A673 (cell line): ENCODE measurements around the gene BRCA1. TPM values are rescaled to one million over a fixed set of nuclear protein-coding genes. Genes with fewer than 3 reads are reported as not detected.
"Not testable (repeated sequence)": the region's sequence is repeated elsewhere in the genome, so short reads cannot be mapped to it uniquely, and the experiment has no call there.

Experiments used
- BruUV-seq: library from RNA; stranded (reverse); fragments of 400-500 nt; replicated peaks from 2 replicates; lab custom pipeline; 2021; lab: Mats Ljungman, UMichigan
- CTCF ChIA-PET: fragments of 300-600 bp; sonication (Branson Sonifier 250); formaldehyde crosslinking; loops from one replicate; lab custom pipeline; 2022; ENCODE audit warnings: antibody characterized with exemption; lab: Charles Lee
- POLR2A ChIA-PET: fragments of 300-600 bp; sonication (Branson Sonifier 250); formaldehyde crosslinking; loops from one replicate; lab custom pipeline; 2022; ENCODE audit warnings: antibody characterized with exemption; ENCODE audit not compliant: low non-redundant PET; lab: Charles Lee
- DNase-seq: peaks from one replicate; pipeline ENCODE4 v3.0.0-alpha.2; 2015; ENCODE audit warnings: low spot score
- H3K27ac ChIP-seq: fragments of 200-600 bp; sonication (generic); 2 replicates; pipeline ENCODE4 v1.5.1; 2016; ENCODE audit warnings: mixed run types, low read depth, mild to moderate bottlenecking, mixed read lengths, antibody characterized with exemption, low read length; ENCODE audit not compliant: poor library complexity, severe bottlenecking
- H3K27me3 ChIP-seq: fragments of 200-600 bp; sonication (generic); replicated peaks from 2 replicates; pipeline ENCODE4 v1.6.1; 2017; ENCODE audit warnings: mixed run types, low read depth, mild to moderate bottlenecking, mixed read lengths, antibody characterized with exemption, low read length; ENCODE audit not compliant: insufficient read depth, poor library complexity
- H3K36me3 ChIP-seq: fragments of 200-600 bp; sonication (generic); 2 replicates; pipeline ENCODE4 v1.6.1; 2016; ENCODE audit warnings: mixed run types, mild to moderate bottlenecking, mixed read lengths, antibody characterized with exemption, low read length; ENCODE audit not compliant: insufficient read depth, poor library complexity, severe bottlenecking
- H3K4me1 ChIP-seq: fragments of 200-600 bp; sonication (generic); 2 replicates; pipeline ENCODE4 v1.6.1; 2017; ENCODE audit warnings: mixed run types, mild to moderate bottlenecking, mixed read lengths, antibody characterized with exemption, low read length; ENCODE audit not compliant: insufficient read depth, poor library complexity, severe bottlenecking
- H3K4me3 ChIP-seq: fragments of 200-600 bp; sonication (generic); 2 replicates; pipeline ENCODE4 v1.5.1; 2016; ENCODE audit warnings: low read depth, mixed run types, mild to moderate bottlenecking, mixed read lengths, low read length; ENCODE audit not compliant: poor library complexity, severe bottlenecking
- H3K9me3 ChIP-seq: fragments of 200-600 bp; sonication (generic); 2 replicates; pipeline ENCODE4 v1.6.1; 2016; ENCODE audit warnings: mixed run types, low read depth, mild to moderate bottlenecking, mixed read lengths, antibody characterized with exemption, low read length; ENCODE audit not compliant: poor library complexity, severe bottlenecking
- EZH2 ChIP-seq: fragments of 200-600 bp; sonication (generic); IDR thresholded peaks from 2 replicates; pipeline ENCODE4 v1.6.1; 2017; ENCODE audit warnings: borderline replicate concordance, low read depth, mild to moderate bottlenecking, mixed read lengths, antibody characterized with exemption, low read length; ENCODE audit not compliant: poor library complexity, severe bottlenecking
- intact Hi-C: fragments of 100-400 bp; cut with micrococcal nuclease; formaldehyde crosslinking; loops from one replicate; pipeline ENCODE4 v1.10.0; 2022; ENCODE audit not compliant: unreplicated experiment
- total RNA-seq: library from RNA; stranded (reverse); gene quantifications from 2 replicates; pipeline ENCODE4 v1.2.3, GENCODE V29; 2021
- TF ChIP-seq, protein P1 (sequence below): fragments of 300-800, 200-600 bp; sonication (generic); conservative IDR thresholded peaks from 2 replicates; pipeline ENCODE4 v1.5.1; 2017; ENCODE audit warnings: low read depth, mild to moderate bottlenecking, antibody characterized with exemption, low read length, moderate library complexity, mixed read lengths

The BRCA1 gene
- total RNA-seq, 1 experiment from 2014 or later: 24.2 TPM

DNA sequence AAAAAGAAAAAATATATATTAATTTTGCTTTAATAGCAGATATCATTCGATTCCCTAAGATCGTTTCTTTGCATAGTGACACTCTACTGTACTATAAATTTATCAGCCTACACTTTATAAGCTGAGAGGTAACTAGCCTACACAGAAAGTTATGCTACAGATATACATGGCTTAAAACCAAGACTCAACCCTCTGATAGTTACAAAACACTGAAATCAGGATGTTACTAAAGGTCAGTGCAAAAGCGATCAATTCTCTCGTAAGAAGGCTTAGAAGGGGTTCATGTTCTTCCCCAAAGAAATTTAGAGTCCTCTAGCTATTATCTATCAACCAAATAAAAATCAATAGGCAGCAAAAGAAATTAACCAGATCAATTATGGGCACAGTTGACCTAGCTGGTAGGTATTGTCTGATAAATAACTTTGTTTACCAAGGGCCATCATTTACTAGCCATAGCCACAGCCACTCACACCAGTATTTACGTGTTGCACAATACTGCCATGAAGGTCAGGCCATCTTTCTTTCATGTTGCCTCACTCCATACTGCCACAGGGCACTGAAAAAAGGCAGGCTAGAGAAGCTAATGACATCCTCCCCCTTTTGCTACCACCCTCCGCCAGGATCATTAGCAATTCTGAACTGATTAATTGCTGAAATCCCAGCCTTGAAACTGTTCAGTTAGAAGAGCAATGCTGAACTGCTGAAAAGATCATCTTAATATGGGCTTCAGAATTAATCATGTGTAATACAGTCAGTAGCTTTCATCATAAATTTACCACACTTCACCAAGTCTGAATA lies 56.4 kb downstream of the BRCA1 start:
- H3K9me3 ChIP-seq: no peaks in the 10 kb centered on the region
- no TSS peak for BruUV-seq
- H3K36me3 ChIP-seq: peaks cover 7% of the 10 kb centered on the region
- no peak overlapping the region for H3K4me3 ChIP-seq
- ChIA-PET CTCF (no interaction called here), POLR2A (no interaction called here)
- no peak for TF ChIP-seq EZH2
- TF ChIP-seq, protein P1, sequence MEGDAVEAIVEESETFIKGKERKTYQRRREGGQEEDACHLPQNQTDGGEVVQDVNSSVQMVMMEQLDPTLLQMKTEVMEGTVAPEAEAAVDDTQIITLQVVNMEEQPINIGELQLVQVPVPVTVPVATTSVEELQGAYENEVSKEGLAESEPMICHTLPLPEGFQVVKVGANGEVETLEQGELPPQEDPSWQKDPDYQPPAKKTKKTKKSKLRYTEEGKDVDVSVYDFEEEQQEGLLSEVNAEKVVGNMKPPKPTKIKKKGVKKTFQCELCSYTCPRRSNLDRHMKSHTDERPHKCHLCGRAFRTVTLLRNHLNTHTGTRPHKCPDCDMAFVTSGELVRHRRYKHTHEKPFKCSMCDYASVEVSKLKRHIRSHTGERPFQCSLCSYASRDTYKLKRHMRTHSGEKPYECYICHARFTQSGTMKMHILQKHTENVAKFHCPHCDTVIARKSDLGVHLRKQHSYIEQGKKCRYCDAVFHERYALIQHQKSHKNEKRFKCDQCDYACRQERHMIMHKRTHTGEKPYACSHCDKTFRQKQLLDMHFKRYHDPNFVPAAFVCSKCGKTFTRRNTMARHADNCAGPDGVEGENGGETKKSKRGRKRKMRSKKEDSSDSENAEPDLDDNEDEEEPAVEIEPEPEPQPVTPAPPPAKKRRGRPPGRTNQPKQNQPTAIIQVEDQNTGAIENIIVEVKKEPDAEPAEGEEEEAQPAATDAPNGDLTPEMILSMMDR: no peak
- H3K4me1 ChIP-seq: no peaks in the 10 kb centered on the region
- no peak for DNase-seq
- H3K27ac ChIP-seq: no peak overlapping the region
- intact Hi-C loops: no loop called here
- H3K27me3 ChIP-seq: no peaks in the 10 kb centered on the region

DNA sequence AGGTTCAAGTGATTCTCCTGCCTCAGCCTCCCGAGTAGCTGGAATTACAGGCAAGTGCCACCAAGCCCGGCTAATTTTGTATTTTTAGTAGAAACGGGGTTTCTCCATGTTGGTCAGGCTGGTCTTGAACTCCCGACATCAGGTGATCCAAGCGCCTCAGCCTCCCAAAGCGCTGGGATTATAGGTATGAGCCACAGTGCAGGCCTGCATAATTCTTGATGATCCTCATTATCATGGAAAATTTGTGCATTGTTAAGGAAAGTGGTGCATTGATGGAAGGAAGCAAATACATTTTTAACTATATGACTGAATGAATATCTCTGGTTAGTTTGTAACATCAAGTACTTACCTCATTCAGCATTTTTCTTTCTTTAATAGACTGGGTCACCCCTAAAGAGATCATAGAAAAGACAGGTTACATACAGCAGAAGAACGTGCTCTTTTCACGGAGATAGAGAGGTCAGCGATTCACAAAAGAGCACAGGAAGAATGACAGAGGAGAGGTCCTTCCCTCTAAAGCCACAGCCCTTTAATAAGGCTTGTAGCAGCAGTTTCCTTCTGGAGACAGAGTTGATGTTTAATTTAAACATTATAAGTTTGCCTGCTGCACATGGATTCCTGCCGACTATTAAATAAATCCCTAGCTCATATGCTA lies 62.1 kb downstream of the BRCA1 start:
- POLR2A ChIA-PET: no interaction called here
- Histone ChIP-seq H3K4me1 (no peaks in the 10 kb centered on the region), H3K27ac (no peak overlapping the region), H3K27me3 (no peaks in the 10 kb centered on the region), H3K4me3 (no peak overlapping the region), H3K36me3 (no peaks in the 10 kb centered on the region), H3K9me3 (no peaks in the 10 kb centered on the region)
- CTCF ChIA-PET: no interaction called here
- TF ChIP-seq, protein P1: no peak
- no peak for TF ChIP-seq EZH2
- no TSS peak for BruUV-seq
- intact Hi-C loops: no loop called here
- DNase-seq: no peak

DNA sequence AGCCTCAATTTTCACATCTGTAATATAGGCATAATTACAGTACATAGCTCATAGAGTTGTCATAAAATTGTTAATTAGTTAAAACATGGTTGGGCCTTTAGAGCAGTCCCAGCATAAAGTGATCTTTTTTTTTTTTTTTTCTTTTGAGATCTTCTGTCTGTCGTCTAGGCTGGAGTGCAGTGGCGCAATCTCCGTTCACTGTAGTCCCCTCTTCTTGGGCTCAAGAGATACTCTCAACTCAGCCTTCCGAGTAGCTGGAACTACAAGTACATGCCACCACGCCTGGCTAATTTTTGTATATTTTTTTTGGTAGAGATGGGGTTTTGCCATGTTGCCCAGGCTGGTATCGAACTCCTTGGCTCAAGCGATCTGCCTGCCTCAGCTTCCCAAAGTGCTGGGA lies 69.1 kb downstream of the BRCA1 start:
- Histone ChIP-seq H3K9me3 (no peaks in the 10 kb centered on the region), H3K4me3 (no peak overlapping the region), H3K27ac (no peak overlapping the region), H3K4me1 (no peaks in the 10 kb centered on the region), H3K27me3 (no peaks in the 10 kb centered on the region), H3K36me3 (no peaks in the 10 kb centered on the region)
- ChIA-PET POLR2A (no interaction called here), CTCF (interaction anchor here (0.6 kb wide), 1 partner anchor 128 kb away, joined by 9 read pairs; no protein-coding TSS in a partner anchor)
- intact Hi-C loops: no loop called here
- BruUV-seq: no TSS peak
- no peak for TF ChIP-seq EZH2
- TF ChIP-seq, protein P1: no peak
- DNase-seq: no peak

DNA sequence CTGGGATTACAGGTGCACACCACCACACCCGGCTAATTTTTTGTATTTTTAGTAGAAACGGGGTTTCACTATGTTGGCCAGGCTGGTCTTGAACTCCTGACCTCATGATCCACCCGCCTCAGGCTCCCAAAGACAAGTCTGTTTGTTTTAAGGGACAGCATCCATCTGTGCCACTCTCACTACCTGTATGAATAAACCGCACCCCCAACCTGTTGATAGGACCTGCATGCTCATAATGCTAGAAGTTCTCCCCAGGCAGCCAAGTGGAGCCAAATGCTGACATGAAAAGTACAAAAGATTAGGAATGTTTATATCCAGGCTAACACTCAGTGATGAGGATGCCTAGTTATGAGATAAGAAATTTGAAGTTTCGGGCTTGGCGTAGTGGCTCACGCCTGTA lies 72.2 kb downstream of the BRCA1 start:
- H3K36me3 ChIP-seq, intact Hi-C loops, CTCF ChIA-PET, BruUV-seq, POLR2A ChIA-PET, H3K4me3 ChIP-seq, H3K27ac ChIP-seq, H3K27me3 ChIP-seq, H3K9me3 ChIP-seq, H3K4me1 ChIP-seq, DNase-seq: not testable (repeated sequence)
